Stimulated activated CD4-positive, alpha-beta T cell treated with anti-CD3 and anti-CD28 coated beads, Interleukin-4, amount 100 ng/mL, for 24 hours (primary cell): ENCODE data around the gene TBRG4.

Experiments used
- DNase-seq: peaks from one replicate; pipeline ENCODE4 v3.0.0-alpha.2; 2020

The TBRG4 gene

GRCh38 chr7:45050198-45050597 is 61.3 kb downstream of the TBRG4 start:
- DNase-seq, result no peak
